Ishikawa (cell line): Measurements from ENCODE around the gene ACACA.

Experiments
- CEBPB ChIP-seq: IDR thresholded peaks from 2 replicates; pipeline ENCODE4 v1.6.1; 2012
- CREB1 ChIP-seq: IDR thresholded peaks from 2 replicates; pipeline ENCODE4 v1.6.1; 2012; ENCODE audit warnings: low read depth
- EGR1 ChIP-seq: IDR thresholded peaks from 2 replicates; pipeline ENCODE4 v1.6.1; 2012
- EP300 ChIP-seq: IDR thresholded peaks from 2 replicates; pipeline ENCODE4 v1.6.1; 2012; ENCODE audit warnings: borderline replicate concordance
- FOXM1 ChIP-seq: IDR thresholded peaks from 2 replicates; pipeline ENCODE4 v1.6.1; 2012; ENCODE audit warnings: low read depth, borderline replicate concordance
- MAX ChIP-seq: IDR thresholded peaks from 2 replicates; pipeline ENCODE4 v1.6.1; 2012
- NFIC ChIP-seq: IDR thresholded peaks from 2 replicates; pipeline ENCODE4 v1.6.1; 2012
- RAD21 ChIP-seq: IDR thresholded peaks from 2 replicates; pipeline ENCODE4 v1.6.1; 2012; ENCODE audit warnings: low read depth
- REST ChIP-seq: IDR thresholded peaks from 2 replicates; pipeline ENCODE4 v1.6.1; 2012; ENCODE audit warnings: low read depth, mild to moderate bottlenecking
- TAF1 ChIP-seq: IDR thresholded peaks from 2 replicates; pipeline ENCODE4 v1.6.1; 2012; ENCODE audit warnings: low read depth, mild to moderate bottlenecking
- TCF12 ChIP-seq: IDR thresholded peaks from 2 replicates; pipeline ENCODE4 v1.6.1; 2012; ENCODE audit warnings: low read depth
- TEAD4 ChIP-seq: IDR thresholded peaks from 2 replicates; pipeline ENCODE4 v1.6.1; 2012
- USF1 ChIP-seq: IDR thresholded peaks from 2 replicates; pipeline ENCODE4 v1.6.1; 2012
- YY1 ChIP-seq: IDR thresholded peaks from 2 replicates; pipeline ENCODE4 v1.6.1; 2012; ENCODE audit warnings: low read depth
- ZBTB7A ChIP-seq: IDR thresholded peaks from 2 replicates; pipeline ENCODE4 v1.6.1; 2012; ENCODE audit warnings: low read depth

The ACACA gene

GRCh38 chr17:37164057-37164456, 242.6 kb downstream of the ACACA start:
- no peak for TF ChIP-seq TEAD4
- TF ChIP-seq REST, result no peak
- TF ChIP-seq TAF1, result no peak
- no peak for TF ChIP-seq MAX
- TF ChIP-seq CREB1, result no peak

- TF ChIP-seq CREB1 (no peak), TEAD4 (no peak), CEBPB (no peak), YY1 (no peak), USF1 (no peak), MAX (no peak)
These were observed 243.8 kb downstream of the ACACA start for GRCh38 chr17:37162800-37163199.

DNA sequence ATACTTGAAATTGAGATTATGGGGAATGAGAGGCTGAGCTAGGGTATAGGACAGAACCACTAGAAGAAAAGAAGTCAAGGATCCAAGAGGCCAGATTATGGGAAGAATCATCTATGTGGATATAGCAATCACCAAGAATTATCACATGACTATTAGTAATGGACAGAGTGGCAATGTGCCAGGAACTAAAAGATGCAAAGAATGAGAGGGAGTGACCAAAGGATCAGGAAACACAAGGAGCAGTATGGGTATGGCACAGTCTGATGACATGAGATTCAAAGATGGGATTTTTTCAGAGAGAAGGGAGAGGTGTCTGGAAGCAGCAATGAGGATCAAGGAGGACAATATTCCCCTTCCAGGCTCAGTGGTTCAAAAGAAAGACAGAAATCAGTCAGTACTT, 245.7 kb downstream of the ACACA start:
- TF ChIP-seq FOXM1 (no peak), USF1 (no peak), MAX (no peak), NFIC (no peak), RAD21 (no peak), TAF1 (no peak), TCF12 (no peak), TEAD4 (no peak), YY1 (no peak), CREB1 (no peak), EP300 (no peak), REST (no peak), EGR1 (no peak)

DNA sequence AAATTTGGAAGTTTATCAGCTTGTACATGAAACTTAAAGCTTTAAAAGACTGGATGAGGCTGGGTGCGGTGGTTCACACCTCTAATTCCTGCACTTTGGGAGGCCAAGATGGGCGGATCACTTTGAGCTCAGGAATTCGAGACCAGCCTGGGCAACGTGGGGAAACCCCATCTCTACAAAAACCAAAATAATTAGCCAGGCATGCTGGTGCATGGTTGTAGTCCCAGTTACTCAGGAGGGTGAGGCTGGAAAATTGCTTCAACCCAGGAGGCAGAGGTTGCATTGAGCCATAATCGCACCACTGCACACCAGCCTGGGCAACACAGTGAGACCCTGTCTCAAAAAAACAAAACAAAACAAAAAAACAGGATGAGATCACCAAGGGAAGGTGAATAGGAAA, 248.3 kb downstream of the ACACA start:
- no peak for TF ChIP-seq CREB1
- no peak for TF ChIP-seq TEAD4
- TF ChIP-seq EGR1, result no peak
- TF ChIP-seq NFIC, result no peak
- no peak for TF ChIP-seq FOXM1
- TF ChIP-seq TAF1, result no peak
- no peak for TF ChIP-seq RAD21
- no peak for TF ChIP-seq CEBPB
- TF ChIP-seq USF1, result no peak
- no peak for TF ChIP-seq MAX
- no peak for TF ChIP-seq ZBTB7A
- no peak for TF ChIP-seq EP300
- no peak for TF ChIP-seq TCF12
- no peak for TF ChIP-seq REST
